HEK293 (cell line): ENCODE measurements around the gene SRBD1.

Experiments
- CTCF ChIA-PET: fragments of 350-600 bp; formaldehyde crosslinking; extraction: SDS; loops from one replicate; lab custom pipeline; 2021; ENCODE audit warnings: antibody characterized with exemption; lab: Yijun Ruan, JAX
- POLR2A ChIA-PET: fragments of 300-600 bp; formaldehyde crosslinking; extraction: SDS; loops from one replicate; lab custom pipeline; 2020; ENCODE audit warnings: antibody characterized with exemption, inconsistent platforms; lab: Yijun Ruan, JAX
- H3K27ac ChIP-seq: fragments of 200-500 bp; sonication (Bioruptor generic); 2 replicates; pipeline ENCODE4 v1.5.1; 2014; ENCODE audit warnings: low read depth, low read length, control low read depth, inconsistent platforms; ENCODE audit errors: extremely low read depth
- H3K36me3 ChIP-seq, 2 experiments: fragments of 200-500 bp in 1 of 2; sonication (Bioruptor generic) in 1 of 2; 1 replicate in 1 of 2; 2 replicates in 1 of 2; pipeline ENCODE4 v1.5.1; 2014 to 2017; ENCODE audit warnings: inconsistent platforms in 2 of 2, low read length in 2 of 2; ENCODE audit not compliant: control insufficient read depth in 2 of 2, insufficient read depth in 1 of 2
- H3K4me1 ChIP-seq: fragments of 200-500 bp; sonication (Bioruptor generic); 2 replicates; pipeline ENCODE4 v1.5.1; 2014; ENCODE audit warnings: mild to moderate bottlenecking, low read length, inconsistent platforms; ENCODE audit not compliant: control insufficient read depth, insufficient read depth
- H3K4me3 ChIP-seq: 2 replicates; pipeline ENCODE4 v1.5.1; 2011; ENCODE audit warnings: low read depth, mild to moderate bottlenecking, control low read depth, low read length, moderate library complexity
- H3K9me3 ChIP-seq: fragments of 200-500 bp; sonication (Bioruptor generic); 2 replicates; pipeline ENCODE4 v1.5.1; 2014; ENCODE audit warnings: low read depth, low read length, inconsistent platforms; ENCODE audit not compliant: control insufficient read depth, insufficient read depth
- GLIS1 ChIP-seq: fragments of 450-650 bp; formaldehyde crosslinking; IDR thresholded peaks from 2 replicates; pipeline ENCODE4 v1.5.1; 2016; ENCODE audit warnings: missing biosample characterization, missing genetic modification characterization
- HOXA7 ChIP-seq: sonication (generic); formaldehyde crosslinking; IDR thresholded peaks from 2 replicates; pipeline ENCODE4 v1.8.1; 2022; ENCODE audit warnings: missing genetic modification reagents, borderline replicate concordance
- SCRT1 ChIP-seq: fragments of 450-650 bp; formaldehyde crosslinking; IDR thresholded peaks from 2 replicates; pipeline ENCODE4 v1.5.1; 2016; ENCODE audit warnings: missing biosample characterization, missing genetic modification characterization, borderline replicate concordance
- ZBTB1 ChIP-seq: fragments of 450-650 bp; formaldehyde crosslinking; IDR thresholded peaks from 2 replicates; pipeline ENCODE4 v1.5.1; 2016; ENCODE audit warnings: missing biosample characterization, missing genetic modification characterization
- ZIC2 ChIP-seq: fragments of 450-650 bp; formaldehyde crosslinking; IDR thresholded peaks from 2 replicates; pipeline ENCODE4 v1.5.1; 2016; ENCODE audit warnings: missing biosample characterization, missing genetic modification characterization
- ZNF140 ChIP-seq: fragments of 450-650 bp; formaldehyde crosslinking; IDR thresholded peaks from 2 replicates; pipeline ENCODE4 v1.5.1; 2016; ENCODE audit warnings: missing biosample characterization, missing genetic modification characterization
- ZNF211 ChIP-seq: fragments of 450-650 bp; formaldehyde crosslinking; IDR thresholded peaks from 2 replicates; pipeline ENCODE4 v1.5.1; 2016; ENCODE audit warnings: low read depth, missing biosample characterization, missing genetic modification characterization
- ZNF248 ChIP-seq: fragments of 450-650 bp; formaldehyde crosslinking; IDR thresholded peaks from 2 replicates; pipeline ENCODE4 v1.5.1; 2017; ENCODE audit warnings: missing biosample characterization, missing genetic modification characterization
- ZNF292 ChIP-seq: fragments of 450-650 bp; formaldehyde crosslinking; IDR thresholded peaks from 2 replicates; pipeline ENCODE4 v1.5.1; 2016; ENCODE audit warnings: low read depth, missing biosample characterization, missing genetic modification characterization, borderline replicate concordance
- ZNF324 ChIP-seq: fragments of 450-650 bp; formaldehyde crosslinking; IDR thresholded peaks from 2 replicates; pipeline ENCODE4 v1.5.1; 2016; ENCODE audit warnings: missing biosample characterization, missing genetic modification characterization
- ZNF335 ChIP-seq: fragments of 450-650 bp; formaldehyde crosslinking; conservative IDR thresholded peaks from 2 replicates; pipeline ENCODE4 v1.5.1; 2016; ENCODE audit warnings: missing biosample characterization, missing genetic modification characterization
- ZNF416 ChIP-seq: fragments of 450-650 bp; formaldehyde crosslinking; IDR thresholded peaks from 2 replicates; pipeline ENCODE4 v1.5.1; 2016; ENCODE audit warnings: missing biosample characterization, missing genetic modification characterization
- ZNF514 ChIP-seq: fragments of 450-650 bp; formaldehyde crosslinking; IDR thresholded peaks from 2 replicates; pipeline ENCODE4 v1.5.1; 2016; ENCODE audit warnings: missing biosample characterization, missing genetic modification characterization
- ZNF555 ChIP-seq: fragments of 450-650 bp; formaldehyde crosslinking; conservative IDR thresholded peaks from 2 replicates; pipeline ENCODE4 v1.5.1; 2017; ENCODE audit warnings: missing biosample characterization, mild to moderate bottlenecking, missing genetic modification characterization, inconsistent platforms
- ZNF76 ChIP-seq: fragments of 450-650 bp; formaldehyde crosslinking; IDR thresholded peaks from 2 replicates; pipeline ENCODE4; 2016; ENCODE audit warnings: low read depth, missing biosample characterization, missing genetic modification characterization, borderline replicate concordance
- TF ChIP-seq, protein P1 (sequence below): fragments of 450-650 bp; formaldehyde crosslinking; IDR thresholded peaks from 2 replicates; pipeline ENCODE4 v1.5.1; 2016; ENCODE audit warnings: missing biosample characterization, missing genetic modification characterization, low read depth
- TF ChIP-seq, protein P2 (sequence below): fragments of 450-650 bp; formaldehyde crosslinking; IDR thresholded peaks from 2 replicates; pipeline ENCODE4 v1.5.1; 2016; ENCODE audit warnings: missing biosample characterization, missing genetic modification characterization
- TF ChIP-seq, protein P3 (sequence below): fragments of 450-650 bp; formaldehyde crosslinking; IDR thresholded peaks from 2 replicates; pipeline ENCODE4 v1.5.1; 2017; ENCODE audit warnings: missing biosample characterization, missing genetic modification characterization
- TF ChIP-seq, protein P4 (sequence below): fragments of 450-650 bp; formaldehyde crosslinking; IDR thresholded peaks from 2 replicates; pipeline ENCODE4 v1.5.1; 2016; ENCODE audit warnings: missing biosample characterization, missing genetic modification characterization

Gene SRBD1

DNA sequence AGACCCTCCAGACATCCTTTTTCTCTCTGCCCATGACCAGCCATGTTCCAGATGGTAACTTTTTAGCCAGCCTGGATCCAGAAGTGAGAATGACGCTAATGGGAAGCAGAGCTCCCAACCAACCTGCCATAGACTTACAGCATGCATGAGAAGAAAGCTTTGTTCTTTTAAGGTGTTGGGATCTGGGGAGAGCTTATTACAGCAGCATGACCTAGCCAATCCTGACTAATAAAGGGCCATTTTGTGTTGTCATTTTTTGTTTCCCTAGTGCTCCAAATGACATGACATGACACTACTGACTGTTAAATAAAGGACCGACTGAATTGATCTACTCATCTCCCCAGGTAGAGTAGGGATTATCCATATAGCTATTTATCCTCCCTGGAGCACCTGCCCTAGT is 35.2 kb upstream of the SRBD1 start:
- no peaks in the 10 kb centered on the region for H3K36me3 ChIP-seq
- ChIA-PET CTCF (interaction anchor here (0.6 to 3.1 kb wide), 7 partner anchors 59 to 695 kb away, joined by 3 to 15 read pairs (median 4); no protein-coding TSS in a partner anchor), POLR2A (no interaction called here)
- TF ChIP-seq, protein P1, sequence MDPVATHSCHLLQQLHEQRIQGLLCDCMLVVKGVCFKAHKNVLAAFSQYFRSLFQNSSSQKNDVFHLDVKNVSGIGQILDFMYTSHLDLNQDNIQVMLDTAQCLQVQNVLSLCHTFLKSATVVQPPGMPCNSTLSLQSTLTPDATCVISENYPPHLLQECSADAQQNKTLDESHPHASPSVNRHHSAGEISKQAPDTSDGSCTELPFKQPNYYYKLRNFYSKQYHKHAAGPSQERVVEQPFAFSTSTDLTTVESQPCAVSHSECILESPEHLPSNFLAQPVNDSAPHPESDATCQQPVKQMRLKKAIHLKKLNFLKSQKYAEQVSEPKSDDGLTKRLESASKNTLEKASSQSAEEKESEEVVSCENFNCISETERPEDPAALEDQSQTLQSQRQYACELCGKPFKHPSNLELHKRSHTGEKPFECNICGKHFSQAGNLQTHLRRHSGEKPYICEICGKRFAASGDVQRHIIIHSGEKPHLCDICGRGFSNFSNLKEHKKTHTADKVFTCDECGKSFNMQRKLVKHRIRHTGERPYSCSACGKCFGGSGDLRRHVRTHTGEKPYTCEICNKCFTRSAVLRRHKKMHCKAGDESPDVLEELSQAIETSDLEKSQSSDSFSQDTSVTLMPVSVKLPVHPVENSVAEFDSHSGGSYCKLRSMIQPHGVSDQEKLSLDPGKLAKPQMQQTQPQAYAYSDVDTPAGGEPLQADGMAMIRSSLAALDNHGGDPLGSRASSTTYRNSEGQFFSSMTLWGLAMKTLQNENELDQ (tag by site-specific recombination): no peak
- TF ChIP-seq ZBTB1 (tag by site-specific recombination): no peak
- no peak for TF ChIP-seq ZNF335 (tag by site-specific recombination)
- TF ChIP-seq ZNF324 (tag by site-specific recombination): no peak
- TF ChIP-seq SCRT1: no peak
- TF ChIP-seq, protein P2, sequence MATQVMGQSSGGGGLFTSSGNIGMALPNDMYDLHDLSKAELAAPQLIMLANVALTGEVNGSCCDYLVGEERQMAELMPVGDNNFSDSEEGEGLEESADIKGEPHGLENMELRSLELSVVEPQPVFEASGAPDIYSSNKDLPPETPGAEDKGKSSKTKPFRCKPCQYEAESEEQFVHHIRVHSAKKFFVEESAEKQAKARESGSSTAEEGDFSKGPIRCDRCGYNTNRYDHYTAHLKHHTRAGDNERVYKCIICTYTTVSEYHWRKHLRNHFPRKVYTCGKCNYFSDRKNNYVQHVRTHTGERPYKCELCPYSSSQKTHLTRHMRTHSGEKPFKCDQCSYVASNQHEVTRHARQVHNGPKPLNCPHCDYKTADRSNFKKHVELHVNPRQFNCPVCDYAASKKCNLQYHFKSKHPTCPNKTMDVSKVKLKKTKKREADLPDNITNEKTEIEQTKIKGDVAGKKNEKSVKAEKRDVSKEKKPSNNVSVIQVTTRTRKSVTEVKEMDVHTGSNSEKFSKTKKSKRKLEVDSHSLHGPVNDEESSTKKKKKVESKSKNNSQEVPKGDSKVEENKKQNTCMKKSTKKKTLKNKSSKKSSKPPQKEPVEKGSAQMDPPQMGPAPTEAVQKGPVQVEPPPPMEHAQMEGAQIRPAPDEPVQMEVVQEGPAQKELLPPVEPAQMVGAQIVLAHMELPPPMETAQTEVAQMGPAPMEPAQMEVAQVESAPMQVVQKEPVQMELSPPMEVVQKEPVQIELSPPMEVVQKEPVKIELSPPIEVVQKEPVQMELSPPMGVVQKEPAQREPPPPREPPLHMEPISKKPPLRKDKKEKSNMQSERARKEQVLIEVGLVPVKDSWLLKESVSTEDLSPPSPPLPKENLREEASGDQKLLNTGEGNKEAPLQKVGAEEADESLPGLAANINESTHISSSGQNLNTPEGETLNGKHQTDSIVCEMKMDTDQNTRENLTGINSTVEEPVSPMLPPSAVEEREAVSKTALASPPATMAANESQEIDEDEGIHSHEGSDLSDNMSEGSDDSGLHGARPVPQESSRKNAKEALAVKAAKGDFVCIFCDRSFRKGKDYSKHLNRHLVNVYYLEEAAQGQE (tag by site-specific recombination): no peak
- no peaks in the 10 kb centered on the region for H3K9me3 ChIP-seq
- H3K4me1 ChIP-seq: peaks cover 8% of the 10 kb centered on the region; the same call in 1 of the 2 replicates
- H3K27ac ChIP-seq: no peak overlapping the region
- H3K4me3 ChIP-seq: no peak overlapping the region

DNA sequence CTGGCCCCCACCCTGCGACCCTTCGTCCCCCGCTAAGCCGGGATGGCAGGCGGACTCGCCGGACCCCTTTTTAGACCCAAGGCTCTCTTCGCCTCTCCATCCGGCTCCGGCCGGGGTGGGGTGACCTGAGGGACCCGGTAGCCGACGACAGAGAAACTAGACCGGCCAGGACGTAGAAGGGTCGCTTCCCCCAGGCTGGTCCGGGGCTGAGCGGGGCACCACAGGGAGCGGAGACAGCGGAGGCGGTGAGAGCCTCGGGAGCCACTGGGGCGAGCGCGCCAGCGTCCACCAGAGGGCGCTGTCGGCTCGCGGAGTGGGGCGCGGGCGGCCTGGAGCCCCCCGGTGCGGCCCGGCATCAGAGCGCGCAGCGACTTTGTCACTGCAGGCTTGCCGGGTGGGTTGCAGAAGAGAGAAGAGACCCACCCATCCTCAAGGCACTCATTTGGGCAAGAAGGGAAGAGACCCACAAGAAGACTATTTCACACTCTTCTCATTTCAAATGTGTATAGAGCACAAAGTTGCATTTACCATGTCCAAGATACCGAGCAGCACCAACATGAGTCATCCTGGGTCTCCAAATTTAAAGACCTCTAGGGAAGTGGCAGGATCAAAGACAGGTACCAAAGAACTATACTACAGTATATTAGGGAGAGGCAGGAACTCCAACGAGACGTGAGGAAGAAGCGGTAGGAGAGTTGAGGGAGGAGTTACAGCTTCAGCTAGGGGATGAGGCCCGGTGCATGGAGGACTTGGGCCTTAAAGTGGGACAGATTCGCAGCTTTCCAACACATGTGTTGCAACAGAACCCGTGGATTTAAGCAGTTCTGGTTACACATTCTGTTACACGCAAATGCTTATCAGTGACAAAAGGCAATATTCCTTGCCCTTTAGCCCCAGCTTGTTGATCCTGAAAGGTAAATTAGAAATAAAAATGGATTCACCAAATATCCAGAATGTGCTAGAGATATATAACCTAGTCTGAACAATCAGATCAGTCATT is 32.8 kb upstream of the SRBD1 start:
- ChIA-PET CTCF (interaction anchor here (0.9 to 3.2 kb wide), 7 partner anchors 9 to 292 kb away, joined by 3 to 17 read pairs (median 7); no protein-coding TSS in a partner anchor), POLR2A (no interaction called here)
- Histone ChIP-seq H3K36me3 (no peaks in the 10 kb centered on the region), H3K27ac (peak overlapping the region; percentile 49; the same call in 1 of the 2 replicates), H3K4me3 (peak overlapping the region; percentile 47), H3K9me3 (no peaks in the 10 kb centered on the region), H3K4me1 (peaks cover 3% of the 10 kb centered on the region; the same call in 1 of the 2 replicates)
- TF ChIP-seq, protein P3, sequence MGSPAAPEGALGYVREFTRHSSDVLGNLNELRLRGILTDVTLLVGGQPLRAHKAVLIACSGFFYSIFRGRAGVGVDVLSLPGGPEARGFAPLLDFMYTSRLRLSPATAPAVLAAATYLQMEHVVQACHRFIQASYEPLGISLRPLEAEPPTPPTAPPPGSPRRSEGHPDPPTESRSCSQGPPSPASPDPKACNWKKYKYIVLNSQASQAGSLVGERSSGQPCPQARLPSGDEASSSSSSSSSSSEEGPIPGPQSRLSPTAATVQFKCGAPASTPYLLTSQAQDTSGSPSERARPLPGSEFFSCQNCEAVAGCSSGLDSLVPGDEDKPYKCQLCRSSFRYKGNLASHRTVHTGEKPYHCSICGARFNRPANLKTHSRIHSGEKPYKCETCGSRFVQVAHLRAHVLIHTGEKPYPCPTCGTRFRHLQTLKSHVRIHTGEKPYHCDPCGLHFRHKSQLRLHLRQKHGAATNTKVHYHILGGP: no peak
- TF ChIP-seq GLIS1 (peak; percentile 24; the same call in 1 of the 2 replicates), ZNF140 (no peak), ZNF416 (tag by site-specific recombination) (no peak), ZNF335 (tag by site-specific recombination) (peak; percentile 86), ZNF211 (tag by site-specific recombination) (no peak), ZNF248 (no peak), ZNF76 (tag by site-specific recombination) (no peak), ZNF555 (tag by site-specific recombination) (no peak), ZIC2 (tag by site-specific recombination) (peak; percentile 60), HOXA7 (no peak), ZNF292 (tag by site-specific recombination) (no peak), ZNF514 (tag by site-specific recombination) (no peak)
- TF ChIP-seq, protein P4, sequence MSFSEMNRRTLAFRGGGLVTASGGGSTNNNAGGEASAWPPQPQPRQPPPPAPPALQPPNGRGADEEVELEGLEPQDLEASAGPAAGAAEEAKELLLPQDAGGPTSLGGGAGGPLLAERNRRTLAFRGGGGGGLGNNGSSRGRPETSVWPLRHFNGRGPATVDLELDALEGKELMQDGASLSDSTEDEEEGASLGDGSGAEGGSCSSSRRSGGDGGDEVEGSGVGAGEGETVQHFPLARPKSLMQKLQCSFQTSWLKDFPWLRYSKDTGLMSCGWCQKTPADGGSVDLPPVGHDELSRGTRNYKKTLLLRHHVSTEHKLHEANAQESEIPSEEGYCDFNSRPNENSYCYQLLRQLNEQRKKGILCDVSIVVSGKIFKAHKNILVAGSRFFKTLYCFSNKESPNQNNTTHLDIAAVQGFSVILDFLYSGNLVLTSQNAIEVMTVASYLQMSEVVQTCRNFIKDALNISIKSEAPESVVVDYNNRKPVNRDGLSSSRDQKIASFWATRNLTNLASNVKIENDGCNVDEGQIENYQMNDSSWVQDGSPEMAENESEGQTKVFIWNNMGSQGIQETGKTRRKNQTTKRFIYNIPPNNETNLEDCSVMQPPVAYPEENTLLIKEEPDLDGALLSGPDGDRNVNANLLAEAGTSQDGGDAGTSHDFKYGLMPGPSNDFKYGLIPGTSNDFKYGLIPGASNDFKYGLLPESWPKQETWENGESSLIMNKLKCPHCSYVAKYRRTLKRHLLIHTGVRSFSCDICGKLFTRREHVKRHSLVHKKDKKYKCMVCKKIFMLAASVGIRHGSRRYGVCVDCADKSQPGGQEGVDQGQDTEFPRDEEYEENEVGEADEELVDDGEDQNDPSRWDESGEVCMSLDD (tag by site-specific recombination): no peak
